HFF-Myc (cell line): ENCODE measurements around the gene DPY19L3.
"Not testable (repeated sequence)": the region's sequence is repeated elsewhere in the genome, so short reads cannot be mapped to it uniquely, and the experiment has no call there.

Experiments used
- DNase-seq: peaks from one replicate; pipeline ENCODE4 v3.0.0-alpha.2; 2011; ENCODE audit warnings: low read depth; ENCODE audit errors: extremely low read depth
- H3K4me3 ChIP-seq: replicated peaks from 2 replicates; pipeline ENCODE4 v1.5.1; 2011; ENCODE audit warnings: low read depth, mild to moderate bottlenecking, control low read depth, low read length
- TF ChIP-seq, protein P1 (sequence below): IDR thresholded peaks from 2 replicates; pipeline ENCODE4 v1.5.1; 2012; ENCODE audit warnings: mild to moderate bottlenecking, low read depth, low read length, control low read depth; ENCODE audit errors: missing control alignments

DPY19L3 gene

DNA sequence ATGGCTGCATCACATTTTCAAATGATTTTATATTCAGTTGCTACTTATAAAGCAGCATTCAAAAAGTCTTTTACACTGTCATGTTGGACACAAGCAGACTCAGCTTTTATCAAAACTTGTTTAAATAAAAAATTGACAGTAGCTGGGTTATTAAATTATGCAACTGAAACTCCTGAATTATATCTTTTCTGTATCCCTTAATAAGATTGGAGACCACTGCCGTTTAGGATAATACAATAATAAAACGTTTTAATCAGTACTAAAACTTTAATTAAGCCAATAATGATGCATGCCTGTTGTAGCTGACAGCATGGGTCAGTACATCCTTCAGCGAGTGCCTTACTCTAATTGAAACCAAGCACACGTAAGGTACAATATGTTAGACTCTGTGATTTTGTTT is 78.0 kb downstream of the DPY19L3 start:
- no peak for DNase-seq
- TF ChIP-seq, protein P1, sequence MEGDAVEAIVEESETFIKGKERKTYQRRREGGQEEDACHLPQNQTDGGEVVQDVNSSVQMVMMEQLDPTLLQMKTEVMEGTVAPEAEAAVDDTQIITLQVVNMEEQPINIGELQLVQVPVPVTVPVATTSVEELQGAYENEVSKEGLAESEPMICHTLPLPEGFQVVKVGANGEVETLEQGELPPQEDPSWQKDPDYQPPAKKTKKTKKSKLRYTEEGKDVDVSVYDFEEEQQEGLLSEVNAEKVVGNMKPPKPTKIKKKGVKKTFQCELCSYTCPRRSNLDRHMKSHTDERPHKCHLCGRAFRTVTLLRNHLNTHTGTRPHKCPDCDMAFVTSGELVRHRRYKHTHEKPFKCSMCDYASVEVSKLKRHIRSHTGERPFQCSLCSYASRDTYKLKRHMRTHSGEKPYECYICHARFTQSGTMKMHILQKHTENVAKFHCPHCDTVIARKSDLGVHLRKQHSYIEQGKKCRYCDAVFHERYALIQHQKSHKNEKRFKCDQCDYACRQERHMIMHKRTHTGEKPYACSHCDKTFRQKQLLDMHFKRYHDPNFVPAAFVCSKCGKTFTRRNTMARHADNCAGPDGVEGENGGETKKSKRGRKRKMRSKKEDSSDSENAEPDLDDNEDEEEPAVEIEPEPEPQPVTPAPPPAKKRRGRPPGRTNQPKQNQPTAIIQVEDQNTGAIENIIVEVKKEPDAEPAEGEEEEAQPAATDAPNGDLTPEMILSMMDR = no peak
- no peak overlapping the region for H3K4me3 ChIP-seq

DNA sequence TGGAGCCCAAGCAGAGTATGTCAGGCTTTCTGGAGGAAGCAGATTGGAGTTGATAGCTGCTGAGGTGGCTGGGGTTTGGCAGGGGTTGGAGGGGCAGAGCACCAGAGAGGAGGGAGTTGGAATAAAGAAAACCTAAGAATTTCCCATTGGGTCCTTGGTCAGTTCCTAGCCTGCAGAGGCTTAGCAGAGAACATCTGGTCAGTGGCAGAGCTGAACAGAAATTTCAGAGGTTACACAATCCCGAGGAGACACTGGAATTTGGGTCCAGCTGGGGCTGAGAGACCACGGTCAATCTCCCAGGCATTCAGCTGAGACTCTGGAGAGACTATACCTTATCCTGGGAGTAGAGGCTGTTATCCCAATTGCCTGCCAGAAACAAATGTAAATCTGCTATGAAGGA is 84.4 kb downstream of the DPY19L3 start:
- no peak overlapping the region for H3K4me3 ChIP-seq
- DNase-seq = no peak
- TF ChIP-seq, protein P1 = no peak

DNA sequence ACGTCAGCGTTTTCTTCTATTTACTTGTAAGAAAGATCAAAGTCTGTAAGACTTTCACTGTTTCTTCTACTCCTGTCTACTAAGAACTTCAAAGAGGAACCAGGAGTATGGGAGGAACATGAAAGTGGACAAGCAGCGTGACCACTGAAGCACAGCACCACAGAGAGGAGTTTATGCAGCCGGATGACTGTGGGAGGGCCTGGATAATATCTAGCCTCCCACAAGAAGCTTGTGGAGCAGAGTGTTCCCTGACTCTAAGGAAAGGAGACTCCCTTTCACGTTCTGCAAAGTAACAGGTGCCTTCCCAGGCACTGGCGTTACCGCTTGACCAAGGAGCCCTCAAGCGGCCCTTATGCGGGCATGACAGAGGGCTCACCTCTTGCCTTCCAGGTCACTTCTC is 91.8 kb downstream of the DPY19L3 start:
- no peak for DNase-seq
- TF ChIP-seq, protein P1 = no peak
- H3K4me3 ChIP-seq = no peak overlapping the region

DNA sequence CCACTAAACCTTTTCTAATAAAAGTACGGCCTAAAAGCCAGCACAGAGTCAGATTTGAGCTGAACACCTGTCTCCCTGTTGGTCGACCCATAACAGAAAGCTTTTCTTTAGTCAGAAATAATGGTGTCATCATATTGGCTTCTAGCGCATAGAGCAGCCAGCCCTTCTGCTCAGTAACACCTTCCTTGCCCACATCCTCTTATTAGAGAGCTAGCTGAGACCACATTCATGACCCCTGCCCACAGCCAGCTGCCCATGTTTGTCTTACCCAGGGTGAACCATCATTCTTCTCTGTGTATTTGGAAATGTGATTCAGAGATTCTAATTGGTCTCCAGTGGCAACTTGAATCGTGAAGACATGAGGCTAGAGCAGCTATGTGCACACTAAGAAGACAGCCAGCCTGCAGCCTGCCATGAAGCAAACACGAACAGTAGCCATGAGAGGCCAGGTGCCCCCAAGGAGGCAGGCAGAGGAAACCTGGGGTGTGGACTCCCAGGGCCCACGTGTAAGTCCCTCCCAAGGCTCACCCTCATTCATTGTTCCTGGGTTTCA is 93.2 kb downstream of the DPY19L3 start:
- TF ChIP-seq, protein P1 = no peak
- DNase-seq = no peak
- no peak overlapping the region for H3K4me3 ChIP-seq

DNA sequence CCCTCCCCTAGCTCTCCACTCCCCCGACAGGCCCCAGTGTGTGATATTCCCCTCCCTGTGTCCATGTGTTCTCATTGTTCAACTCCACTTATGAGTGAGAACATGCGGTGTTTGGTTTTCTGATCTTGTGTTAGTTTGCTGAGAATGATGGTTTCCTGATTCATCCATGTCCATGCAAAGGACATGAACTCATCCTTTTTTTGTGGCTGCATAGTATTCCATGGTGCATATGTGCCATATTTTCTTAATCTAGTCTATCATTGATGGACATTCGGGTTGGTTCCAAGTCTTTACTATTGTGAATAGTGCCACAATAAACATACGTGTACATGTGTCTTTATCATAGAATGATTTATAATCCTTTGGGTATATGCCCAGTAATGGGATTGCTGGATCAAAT is 106.9 kb downstream of the DPY19L3 start:
- H3K4me3 ChIP-seq, DNase-seq: not testable (repeated sequence)

DNA sequence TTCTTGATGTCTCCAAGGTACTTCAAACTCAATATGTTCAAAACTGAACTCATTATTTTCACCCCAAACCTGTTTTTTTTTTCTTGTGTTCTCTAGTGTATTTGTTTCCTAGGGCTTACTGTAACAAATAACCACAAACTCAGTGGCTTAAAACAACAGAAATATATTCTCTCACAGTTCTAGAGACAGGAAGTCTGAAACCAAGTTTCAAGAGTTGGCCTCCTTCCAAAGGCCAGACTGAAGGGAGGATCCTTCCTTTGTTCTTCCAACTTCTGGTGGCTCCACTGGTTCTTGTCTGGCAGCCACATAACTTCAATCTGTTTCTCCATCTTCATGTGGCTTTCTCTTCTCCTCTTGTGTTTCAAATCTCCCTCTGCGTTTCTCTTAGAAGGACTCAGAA is 113.5 kb downstream of the DPY19L3 start:
- no peak overlapping the region for H3K4me3 ChIP-seq
- TF ChIP-seq, protein P1 = no peak
- no peak for DNase-seq

DNA sequence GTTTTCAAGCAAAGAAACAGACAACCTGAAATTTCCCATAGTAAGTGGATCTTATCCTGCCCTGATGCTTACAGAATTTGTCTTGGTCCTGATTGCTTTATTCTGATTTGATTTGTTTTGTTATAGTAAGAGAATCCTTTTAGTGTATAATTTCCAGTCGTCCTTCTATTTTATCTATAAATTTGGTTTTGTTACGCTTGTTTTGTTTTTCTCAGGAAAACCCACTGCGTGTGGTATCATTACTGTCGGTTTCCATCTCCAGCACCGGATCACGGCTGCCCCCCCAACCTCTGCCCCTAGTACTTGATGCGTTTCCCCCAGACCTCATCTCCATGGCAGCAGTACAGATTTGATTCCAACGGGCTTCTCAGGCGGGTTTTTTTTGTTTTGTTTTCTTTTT is 117.4 kb downstream of the DPY19L3 start:
- DNase-seq = no peak
- TF ChIP-seq, protein P1 = no peak
- no peak overlapping the region for H3K4me3 ChIP-seq

DNA sequence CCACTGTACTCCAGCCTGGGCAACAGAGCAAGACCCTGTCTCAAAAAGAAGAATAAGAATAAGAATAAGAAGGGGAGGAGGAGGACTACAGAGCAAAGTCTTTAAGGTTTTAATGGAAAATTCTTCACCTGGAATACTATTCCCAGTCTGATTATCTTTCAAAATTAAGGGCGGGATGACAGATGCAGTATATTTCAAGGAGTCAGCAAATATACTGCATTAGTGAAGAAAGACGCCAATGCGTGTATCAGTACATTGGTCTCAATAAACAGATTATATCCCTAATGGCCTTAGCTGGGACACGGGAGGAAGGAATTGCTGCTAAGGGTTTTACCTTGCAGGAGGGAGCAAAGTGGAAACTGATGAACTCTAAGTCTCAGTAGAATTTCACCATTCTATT is 121.3 kb downstream of the DPY19L3 start:
- no peak for DNase-seq
- TF ChIP-seq, protein P1 = no peak
- H3K4me3 ChIP-seq = no peak overlapping the region
